HL-60/S4 (cell line): Measurements from ENCODE around the gene RNF130.

Source experiments
- in situ Hi-C: fragments of 300-500 bp; cut with MboI; formaldehyde crosslinking; loops from 2 replicates; pipeline ENCODE4 v1.14.3; 2022; ENCODE audit warnings: low sequenced_read_pairs

The RNF130 gene

DNA sequence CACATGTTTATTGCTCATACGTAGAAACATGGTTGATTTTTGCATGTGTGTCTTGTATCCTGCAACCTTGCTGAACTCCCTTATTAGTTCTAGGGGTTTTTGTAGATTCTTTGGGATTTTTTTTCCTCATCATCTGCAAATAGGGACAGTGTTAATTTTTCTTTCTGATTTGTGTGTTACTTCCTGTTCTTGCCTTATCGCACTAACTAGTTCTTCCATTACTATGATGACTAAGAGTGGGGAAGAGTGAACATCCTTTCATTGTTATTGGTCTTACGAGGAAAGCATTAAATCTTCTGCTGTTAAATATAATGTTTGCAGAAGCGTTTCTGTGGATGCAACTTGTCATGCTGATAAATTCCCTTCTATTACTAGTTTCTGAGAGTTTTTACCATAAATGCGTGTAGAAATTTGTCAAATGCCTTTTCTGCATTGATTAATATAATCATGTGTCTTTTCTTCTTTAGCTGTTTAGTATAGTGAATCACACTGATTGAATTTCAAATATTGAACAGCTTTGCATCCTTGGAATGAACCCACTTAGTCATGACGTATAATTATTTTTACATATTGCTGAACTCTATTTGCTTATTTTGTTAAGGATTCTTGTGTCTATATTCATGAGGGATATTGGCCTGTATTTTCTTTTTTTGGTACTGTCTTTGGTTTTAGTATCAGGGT lies 32.1 kb upstream of the RNF130 start:
- in situ Hi-C loops, result no loop called here

DNA sequence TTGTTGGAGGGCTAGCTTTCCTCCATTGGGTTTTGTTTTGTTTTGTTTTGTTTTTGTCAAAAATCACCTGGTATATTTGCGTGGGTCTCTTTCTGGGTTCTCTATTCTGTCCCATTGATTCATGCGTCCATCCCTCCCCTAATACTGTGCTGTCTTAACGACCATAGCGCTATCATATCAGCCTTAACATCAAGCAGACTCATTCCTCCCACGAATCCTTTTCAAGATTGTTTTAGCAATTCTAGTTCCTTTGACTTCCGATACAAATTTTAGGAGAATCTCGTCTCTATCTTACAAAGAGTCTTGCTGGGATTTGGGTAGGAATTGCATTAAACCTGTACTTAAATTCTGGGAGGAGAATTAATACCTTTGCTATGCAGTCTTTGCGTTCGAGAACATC lies 31.1 kb upstream of the RNF130 start:
- in situ Hi-C loops, result no loop called here

DNA sequence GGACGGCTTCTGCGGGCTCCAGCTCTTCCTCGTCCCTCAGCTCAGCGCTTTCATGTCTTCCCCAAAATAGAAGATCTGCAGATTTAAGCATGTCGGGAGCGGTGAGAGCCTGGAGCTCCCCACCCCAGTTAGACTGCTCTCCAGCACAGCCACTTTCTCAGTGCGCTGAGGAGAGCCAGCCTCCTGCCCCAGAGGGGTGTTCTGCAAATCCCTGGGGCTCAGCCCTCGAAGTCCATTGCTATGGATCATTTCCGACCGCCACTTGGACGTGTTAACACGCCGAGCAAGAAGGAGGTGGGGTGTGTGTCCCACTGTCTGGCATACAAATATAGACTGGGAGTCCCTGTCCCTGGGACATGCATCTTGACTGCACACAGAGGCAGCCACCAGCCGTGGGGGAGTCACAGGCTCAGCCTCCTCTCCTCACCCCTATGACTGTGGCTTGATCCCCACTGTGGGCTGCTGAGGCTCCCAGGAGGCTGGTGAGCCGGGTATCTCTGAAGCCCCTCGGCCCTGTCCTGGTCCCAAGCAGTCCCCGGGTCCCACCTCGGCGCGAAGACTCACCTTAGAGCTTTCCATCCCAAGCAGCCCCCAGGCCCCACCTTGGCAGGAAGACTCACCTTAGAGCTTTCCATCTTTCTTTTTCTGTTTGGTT lies 30.0 kb upstream of the RNF130 start:
- in situ Hi-C loops, result no loop called here

DNA sequence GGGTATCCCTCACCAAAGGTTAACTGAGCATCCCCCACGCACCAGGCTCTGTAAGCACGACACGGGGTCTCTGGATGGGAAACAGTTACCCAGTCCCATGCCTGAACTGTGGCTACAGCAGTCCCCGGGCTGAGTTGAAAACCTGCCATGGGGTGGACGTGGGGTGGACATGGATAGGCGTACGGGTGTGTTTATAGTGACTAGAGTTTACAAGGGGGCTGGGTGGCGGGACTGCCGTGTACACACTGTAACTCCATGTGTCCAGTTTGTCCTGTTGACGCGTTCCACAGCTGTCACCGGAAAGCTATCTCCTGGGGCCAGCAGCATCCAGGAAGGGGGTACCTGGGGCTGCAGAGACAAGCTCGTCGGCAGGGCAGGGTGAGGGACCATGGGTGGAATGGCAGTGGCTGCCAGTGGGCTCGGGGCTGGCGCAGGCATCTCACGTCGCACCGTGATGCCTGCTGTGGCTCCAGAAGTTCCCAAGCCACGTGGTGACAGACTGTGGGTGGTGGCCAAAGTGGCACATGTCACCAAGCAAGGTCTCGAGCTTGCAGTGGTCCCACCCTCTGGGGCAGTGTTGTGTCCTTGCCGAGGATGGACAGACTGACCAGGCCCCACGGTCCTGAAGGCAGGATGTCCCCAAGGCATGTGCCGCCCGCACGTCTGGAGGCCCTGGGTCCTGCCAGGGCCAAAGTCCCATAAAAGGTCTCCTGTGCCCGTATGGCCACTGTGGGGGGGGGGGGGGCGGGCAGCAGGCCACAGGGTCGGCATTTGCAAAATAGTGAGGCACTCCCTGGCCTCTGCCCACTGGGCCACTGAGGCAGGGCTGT lies 29.3 kb upstream of the RNF130 start:
- in situ Hi-C loops, result no loop called here

DNA sequence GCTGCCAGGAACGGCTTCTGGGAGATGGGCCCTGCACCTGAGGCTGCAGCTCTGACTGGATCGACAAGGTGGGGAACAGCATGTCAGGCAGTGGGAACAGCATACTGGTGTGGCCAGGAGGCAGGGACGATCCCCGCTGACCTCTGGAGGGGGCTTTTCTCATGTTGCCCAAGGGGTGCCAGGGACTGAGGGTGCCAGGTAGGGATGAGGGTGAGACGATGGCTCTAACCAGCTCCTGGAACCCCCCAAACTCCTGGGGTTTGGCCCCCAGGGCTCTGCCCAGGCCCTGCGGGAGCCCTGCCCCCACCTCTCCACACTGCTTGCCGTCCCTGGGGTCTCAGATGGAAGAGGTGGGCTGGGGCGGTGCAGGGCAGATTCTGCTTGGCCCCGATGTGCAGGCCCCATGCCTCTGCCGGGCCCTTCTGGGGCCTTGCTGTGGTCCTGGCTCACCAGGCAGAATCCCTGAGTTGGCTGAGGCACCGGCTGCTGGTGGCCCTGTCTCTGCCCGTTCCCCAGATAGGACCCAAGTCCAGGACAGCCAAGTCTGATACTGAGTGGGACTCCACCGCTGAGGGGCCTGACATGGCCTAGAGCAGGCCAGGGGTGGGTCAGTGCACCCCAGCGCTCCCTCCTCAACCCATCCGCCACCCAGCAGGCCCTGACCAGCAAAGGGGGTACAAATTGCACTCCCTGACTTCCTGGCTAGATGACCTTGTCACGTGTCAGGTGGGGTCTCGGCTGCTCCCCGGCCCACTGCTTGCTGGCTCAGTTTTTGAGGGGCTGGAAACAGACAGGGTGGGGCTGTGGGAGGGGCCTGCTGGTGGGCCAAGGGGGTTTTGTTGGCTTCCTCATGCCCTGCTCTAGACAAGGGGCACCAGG lies 28.4 kb upstream of the RNF130 start:
- in situ Hi-C loops, result loop anchor here (25.0 kb wide), 1 partner anchor 288 kb away; the partner anchor contains the start of genes MGAT4B and SQSTM1

DNA sequence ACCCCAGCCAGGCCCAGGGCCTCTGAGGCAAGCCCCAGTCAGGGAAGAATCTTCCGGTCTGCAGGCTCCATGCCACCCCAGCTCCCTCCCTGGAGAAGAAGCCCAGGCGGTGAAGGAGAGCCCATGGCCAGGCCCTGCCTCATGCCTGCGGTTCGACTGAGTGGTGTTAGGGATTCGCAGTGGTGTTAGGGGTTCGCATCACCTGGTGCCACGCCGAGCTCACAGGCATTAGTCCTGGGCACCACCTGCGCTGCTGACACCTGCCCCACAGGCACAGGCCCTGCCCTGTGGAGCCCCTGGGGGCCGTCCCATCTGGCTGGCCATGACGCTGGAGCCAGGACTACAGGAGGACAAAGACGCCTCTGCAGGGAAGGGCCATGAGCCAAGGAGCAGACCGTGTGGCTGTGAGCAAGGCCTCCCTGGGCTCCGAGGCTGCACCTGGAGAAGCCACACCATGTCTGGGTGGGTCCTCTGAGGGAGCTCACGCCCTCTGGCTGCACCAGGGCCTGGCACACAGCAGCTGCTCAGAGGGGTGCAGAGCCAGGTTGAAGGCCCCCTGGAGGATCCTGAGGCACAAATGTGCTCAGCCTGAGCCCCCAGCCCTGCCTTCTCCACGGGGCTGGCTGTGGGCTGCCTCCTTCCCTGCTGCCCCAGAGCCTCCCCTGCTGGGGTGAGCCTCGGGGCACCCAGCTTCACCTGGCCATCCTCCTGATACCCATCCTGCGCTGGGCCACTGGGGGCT lies 27.6 kb upstream of the RNF130 start:
- in situ Hi-C loops, result loop anchor here (25.0 kb wide), 1 partner anchor 287 kb away; the partner anchor contains the start of genes MGAT4B and SQSTM1

DNA sequence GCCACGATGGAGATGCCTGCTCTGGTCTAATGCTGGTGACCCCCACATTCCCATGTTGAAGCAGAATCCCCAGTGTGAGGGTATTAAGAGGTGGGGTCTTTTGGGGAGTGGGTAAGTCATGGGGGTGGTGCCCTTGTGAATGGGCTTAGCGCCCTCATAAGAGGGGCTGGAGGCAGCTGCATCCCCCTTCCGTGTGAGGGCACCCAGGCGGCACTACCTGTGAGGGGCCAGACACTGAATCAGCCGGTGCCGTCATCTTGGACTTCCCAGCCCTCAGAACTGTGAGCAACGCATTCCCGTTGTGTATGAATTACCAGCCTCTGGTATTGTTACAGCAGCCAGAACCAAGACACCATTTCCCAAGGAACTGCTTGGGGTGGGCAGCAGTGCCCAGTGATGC lies 27.0 kb upstream of the RNF130 start:
- in situ Hi-C loops, result loop anchor here (25.0 kb wide), 1 partner anchor 286 kb away; the partner anchor contains the start of genes MGAT4B and SQSTM1

DNA sequence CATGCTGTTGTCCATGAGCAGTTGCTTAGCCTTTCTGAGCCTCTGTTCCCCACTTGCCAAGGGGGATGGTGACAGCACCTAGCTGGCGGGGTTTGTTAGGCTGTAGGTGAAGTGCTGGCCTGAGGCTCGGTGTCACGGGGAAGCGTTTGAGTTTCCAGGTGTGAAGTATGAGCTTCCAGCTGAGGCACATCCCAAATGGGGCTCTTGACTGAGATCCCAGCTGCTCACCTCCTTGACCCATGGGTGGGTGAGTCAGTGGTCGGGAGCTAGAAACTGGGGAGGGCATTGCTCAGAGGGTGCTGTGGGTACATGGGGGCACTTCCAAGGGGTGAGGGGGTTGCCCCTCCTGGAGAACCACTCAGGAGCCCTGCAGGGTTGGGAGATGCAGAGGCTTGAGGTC lies 26.4 kb upstream of the RNF130 start:
- in situ Hi-C loops, result loop anchor here (25.0 kb wide), 1 partner anchor 286 kb away; the partner anchor contains the start of genes MGAT4B and SQSTM1

DNA sequence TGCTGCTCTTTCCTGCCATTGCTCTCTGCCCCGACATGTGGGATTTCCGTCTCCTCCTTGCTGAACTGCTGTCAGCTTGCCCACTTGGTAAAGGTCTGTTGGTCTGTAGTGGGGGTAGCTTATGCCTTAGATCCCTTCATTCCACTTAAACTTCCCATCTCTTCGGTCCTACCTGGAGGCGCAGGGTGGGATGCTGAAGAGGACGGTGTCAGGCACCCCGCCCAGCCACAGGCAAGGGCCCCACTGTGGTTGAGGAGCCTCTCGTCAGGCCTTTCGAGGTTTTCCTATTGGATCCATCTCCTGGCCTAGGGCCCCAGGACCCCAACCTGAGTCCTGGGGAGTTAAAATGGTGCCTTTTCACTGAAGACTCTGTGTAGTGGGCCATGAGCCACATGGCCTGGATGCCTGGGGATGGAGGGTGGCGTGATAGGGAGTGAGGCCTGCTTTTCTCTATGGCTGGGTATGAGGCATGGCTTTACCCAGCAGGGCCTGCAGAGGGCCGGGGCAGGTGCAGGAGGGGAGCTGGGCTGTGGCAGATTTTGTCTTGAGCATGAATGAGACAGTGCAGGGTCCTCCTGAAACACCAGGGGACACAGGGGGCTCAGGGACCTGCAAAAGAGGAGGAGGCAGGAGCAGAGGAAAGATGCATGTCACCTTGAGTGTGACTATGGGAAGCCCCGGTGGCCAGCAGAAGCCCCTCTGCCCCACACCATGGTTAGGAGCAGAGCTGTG lies 25.8 kb upstream of the RNF130 start:
- in situ Hi-C loops, result loop anchor here (25.0 kb wide), 1 partner anchor 285 kb away; the partner anchor contains the start of genes MGAT4B and SQSTM1

DNA sequence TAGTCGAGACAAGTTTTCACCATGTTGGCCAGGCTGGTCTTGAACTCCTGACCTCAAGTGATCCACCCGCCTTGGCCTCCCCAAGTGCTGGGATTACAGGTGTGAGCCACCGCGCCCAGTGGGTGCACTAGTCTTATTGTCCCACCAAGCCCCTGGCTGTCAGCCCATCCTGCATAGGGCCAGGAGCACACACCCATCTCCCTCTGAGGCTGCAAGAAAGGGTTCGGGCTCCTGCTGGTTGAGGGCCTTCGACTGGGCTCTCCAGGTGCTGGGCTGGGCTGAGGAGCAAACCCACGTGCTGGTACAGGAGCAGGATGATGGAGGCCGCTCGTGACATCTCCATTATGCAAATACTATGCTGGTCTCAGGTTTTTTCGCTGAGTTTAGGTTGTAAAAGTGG lies 25.1 kb upstream of the RNF130 start:
- in situ Hi-C loops, result loop anchor here (25.0 kb wide), 1 partner anchor 284 kb away; the partner anchor contains the start of genes MGAT4B and SQSTM1

DNA sequence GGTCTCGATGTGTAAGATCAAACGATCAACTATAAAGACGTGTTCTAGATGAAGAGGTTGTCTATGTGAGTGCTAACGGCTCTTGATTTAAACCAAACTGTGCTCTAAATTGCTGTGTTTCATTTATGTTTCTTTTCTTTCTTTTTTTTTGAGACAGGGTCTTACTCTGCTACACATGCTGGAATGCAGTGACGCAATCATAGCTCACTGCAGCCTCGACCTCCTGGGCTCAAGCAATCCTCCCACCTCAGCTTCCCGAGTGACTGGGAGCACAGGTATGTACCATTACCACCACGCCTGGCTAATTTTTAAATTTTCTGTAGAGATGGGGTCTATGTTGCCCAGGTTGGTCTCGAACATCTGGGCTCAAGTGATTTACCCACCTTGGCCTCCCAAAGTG lies 24.0 kb upstream of the RNF130 start:
- in situ Hi-C loops, result loop anchor here (25.0 kb wide), 1 partner anchor 283 kb away; the partner anchor contains the start of genes MGAT4B and SQSTM1

DNA sequence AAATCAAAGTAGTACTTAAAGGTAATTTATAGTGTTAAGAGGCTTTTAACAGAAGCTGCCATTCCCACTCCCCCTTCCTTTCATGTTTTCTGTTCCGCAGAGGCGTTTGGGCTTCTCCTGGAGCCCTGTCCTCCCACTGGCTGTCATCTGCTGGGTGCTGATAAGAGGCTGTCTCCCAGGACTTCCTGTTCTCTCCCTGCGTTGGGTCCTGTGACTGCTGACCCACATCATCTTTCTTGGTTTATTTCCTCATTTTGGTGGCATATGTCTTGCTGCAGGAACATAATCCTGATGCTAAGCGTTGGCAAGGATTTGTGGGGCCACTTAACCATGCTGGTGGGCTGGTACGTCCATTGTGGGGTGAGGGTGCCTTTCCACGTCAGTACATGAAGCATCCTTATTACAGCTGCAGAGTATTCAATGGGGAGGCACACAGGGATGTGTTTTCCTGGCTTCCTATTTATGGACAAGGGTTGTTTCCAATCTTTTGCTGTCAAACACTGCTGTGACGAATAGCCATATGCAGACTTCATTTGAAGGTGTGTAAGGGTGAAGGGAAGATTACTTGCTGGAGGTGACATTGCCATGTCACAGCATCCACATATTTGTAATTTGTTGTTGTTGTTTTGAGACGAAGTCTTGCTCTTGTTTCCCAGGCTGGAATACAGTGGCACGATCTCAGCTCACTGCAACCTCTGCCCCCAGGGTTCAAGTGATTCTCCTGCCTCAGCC lies 22.3 kb upstream of the RNF130 start:
- in situ Hi-C loops, result loop anchor here (25.0 kb wide), 1 partner anchor 282 kb away; the partner anchor contains the start of genes MGAT4B and SQSTM1

DNA sequence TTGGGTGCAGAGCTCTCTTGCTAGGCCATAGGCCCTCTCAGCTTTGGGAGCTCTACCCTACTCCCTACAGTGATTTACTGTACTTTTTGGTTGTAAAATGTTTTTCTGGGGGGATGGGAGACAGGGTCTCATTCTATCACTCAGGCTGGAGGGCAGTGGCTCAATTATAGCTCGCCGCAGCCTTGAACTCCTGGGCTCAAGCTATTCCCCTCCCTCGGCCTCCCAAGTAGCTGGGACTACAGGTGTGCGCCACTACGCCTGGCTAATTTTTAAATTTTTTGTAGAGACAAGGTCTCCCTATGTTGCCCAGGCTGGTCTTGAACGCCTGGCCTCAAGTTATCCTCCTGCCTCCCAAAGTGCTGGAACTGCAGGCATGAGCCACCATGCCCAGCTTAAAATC lies 21.7 kb upstream of the RNF130 start:
- in situ Hi-C loops, result loop anchor here (25.0 kb wide), 1 partner anchor 281 kb away; the partner anchor contains the start of genes MGAT4B and SQSTM1

DNA sequence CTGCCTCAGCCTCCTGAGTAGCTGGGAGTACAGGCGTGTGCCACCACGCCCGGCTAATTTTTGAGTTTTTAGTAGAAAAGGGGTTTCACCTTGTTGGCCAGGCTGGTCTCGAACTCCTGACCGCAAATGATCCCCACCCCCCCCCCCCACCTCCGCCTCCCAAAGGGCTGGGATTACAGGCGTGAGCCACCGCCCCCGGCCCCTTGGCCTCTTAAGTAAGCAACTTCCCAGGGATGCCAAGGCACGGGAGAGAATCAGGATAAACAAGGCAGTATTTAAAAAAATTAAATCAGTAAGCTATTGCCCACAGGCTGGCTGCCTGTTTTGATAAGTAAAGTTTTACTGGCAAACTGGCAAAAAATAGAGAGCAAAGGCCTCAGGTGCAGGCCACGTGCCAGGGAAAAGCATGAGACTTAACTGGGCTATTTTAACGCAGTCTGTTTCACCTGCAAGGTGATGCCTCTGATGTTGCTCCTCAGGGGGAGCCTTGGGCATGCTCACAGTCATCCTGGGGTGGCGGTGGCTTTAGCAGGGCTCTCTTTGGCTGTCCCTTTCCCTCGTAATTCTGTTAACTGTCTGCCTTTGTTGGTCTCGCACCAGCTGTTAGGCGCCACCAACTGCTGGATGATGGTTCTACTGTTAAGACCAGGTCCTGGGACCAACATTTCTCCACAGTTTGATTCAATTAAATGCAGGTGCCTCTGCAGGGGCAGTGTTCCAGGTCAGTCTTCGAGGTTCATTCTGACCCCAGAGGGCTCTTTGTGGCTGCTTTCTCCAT lies 19.4 kb upstream of the RNF130 start:
- in situ Hi-C loops, result loop anchor here (25.0 kb wide), 1 partner anchor 279 kb away; the partner anchor contains the start of genes MGAT4B and SQSTM1

DNA sequence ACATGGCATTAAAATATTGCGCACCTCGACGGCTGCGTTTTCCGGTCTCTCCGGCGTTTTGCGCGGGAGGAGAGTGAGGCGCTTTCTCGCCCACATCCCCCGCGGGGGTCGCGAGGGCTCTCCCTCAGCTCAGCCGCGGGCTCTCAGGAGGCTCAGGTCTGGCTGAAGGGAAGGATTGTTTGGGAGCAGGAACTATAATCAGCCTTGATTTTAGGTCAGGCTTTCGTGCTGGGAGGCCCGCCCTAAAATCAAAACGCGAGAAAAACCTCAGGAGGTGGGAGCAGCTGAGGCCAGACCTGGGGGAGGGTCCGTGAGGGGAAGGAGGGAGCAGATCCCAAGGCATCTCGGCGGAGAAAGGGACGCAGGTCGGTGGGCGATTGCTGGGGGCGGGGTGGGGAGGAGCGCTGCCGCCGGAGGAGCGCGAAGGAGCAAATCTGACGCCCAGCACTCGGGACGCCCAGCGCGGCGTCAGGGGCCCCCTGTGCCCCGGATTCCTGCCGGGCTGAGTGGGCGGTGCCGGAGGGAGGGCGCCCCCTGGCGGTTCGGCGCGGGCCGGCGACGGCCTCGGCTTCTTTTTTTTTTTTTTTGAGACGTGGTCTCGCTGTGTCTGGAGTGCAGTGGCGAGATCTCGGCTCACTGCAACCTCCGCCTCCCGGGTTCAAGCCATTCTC lies 18.7 kb upstream of the RNF130 start:
- in situ Hi-C loops, result loop anchor here (25.0 kb wide), 1 partner anchor 278 kb away; the partner anchor contains the start of genes MGAT4B and SQSTM1

DNA sequence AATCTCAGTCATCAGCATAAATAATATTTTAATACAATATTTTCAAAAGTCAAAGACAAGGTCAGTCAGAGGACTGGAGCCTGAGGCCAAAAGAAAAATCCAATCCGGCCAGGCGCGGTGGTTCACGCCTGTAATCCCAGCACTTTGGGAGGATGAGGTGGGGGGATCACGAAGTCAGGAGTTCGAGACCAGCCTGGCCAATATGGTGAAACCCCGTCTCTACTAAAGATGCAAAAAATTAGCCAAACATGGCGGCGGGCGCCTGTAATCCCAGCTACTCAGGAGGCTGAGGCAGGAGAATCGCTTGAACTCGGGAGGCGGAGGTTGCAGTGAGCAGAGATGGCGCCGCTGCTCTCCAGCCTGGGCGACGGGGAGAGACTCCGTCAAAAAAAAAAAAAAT lies 18.1 kb upstream of the RNF130 start:
- in situ Hi-C loops, result loop anchor here (25.0 kb wide), 1 partner anchor 277 kb away; the partner anchor contains the start of genes MGAT4B and SQSTM1
